Measurements from ENCODE around the gene GLIS1.

The GLIS1 gene

GRCh38 chr1:53638360-53639035 lies 100.5 kb downstream of the GLIS1 start:
- no peak for DNase-seq (ENCODE audit: low read depth)

GRCh38 chr1:53637511-53638359 lies 101.2 kb downstream of the GLIS1 start:
- DNase-seq (ENCODE audit: low read depth) = no peak

DNA sequence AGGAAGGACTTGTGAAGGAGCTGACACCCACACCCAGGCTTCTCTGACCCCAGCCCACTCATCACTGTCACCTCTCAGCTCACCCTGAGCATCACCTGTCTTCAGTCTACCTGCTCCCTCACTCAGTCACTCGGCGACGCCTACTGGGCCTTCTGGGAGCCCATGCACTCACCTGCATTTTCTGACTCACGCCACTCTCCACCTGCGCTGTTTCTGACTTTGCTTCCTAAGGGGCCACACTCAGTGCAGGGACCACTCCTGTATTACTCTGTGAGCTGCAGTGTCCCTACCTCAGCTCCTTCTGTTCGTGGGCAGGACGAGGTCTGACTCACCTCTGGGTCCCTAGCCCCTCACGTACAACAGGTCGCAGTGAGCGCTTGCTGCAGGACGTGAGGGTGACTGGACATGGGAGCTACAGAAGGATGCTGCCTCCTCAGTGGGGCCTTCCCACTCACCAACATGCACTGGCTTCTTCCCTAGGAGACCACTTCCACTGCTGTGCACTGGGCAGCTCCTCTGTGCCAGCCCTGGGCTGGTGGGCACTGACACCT lies 102.3 kb downstream of the GLIS1 start:
- no peak for DNase-seq (ENCODE audit: low read depth)

- no peak for DNase-seq (ENCODE audit: low read depth)
Measured at GRCh38 chr1:53634571-53634979, 104.4 kb downstream of the GLIS1 start.

GRCh38 chr1:53633073-53633704 lies 105.8 kb downstream of the GLIS1 start:
- DNase-seq (ENCODE audit: low read depth) = no peak

GRCh38 chr1:53631622-53632310 lies 107.2 kb downstream of the GLIS1 start:
- no peak for DNase-seq (ENCODE audit: low read depth)

- DNase-seq (ENCODE audit: low read depth) = no peak
Measured at GRCh38 chr1:53629101-53629691, 109.8 kb downstream of the GLIS1 start.

GRCh38 chr1:53628286-53628955 lies 110.5 kb downstream of the GLIS1 start:
- no peak for DNase-seq (ENCODE audit: low read depth)

DNA sequence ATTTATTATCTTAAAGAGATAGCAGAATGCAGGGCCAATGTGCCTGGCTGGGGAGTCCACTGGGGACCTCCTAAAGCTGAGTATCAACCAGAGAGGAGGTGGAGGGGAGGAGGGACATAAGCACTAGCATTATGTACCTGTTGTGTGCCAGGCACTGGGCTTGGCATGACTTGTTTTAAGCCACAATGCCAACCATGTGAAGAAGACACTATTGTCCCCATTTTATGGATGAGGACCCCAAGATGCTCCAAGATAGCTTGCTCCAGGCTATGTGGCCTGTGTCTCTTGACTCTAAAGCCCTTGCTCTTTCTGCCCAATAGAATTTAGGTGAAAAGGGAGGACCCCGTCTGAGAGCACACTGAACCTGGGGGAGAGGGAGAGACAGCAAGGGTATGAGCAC lies 111.3 kb downstream of the GLIS1 start:
- no peak for DNase-seq (ENCODE audit: low read depth)

DNA sequence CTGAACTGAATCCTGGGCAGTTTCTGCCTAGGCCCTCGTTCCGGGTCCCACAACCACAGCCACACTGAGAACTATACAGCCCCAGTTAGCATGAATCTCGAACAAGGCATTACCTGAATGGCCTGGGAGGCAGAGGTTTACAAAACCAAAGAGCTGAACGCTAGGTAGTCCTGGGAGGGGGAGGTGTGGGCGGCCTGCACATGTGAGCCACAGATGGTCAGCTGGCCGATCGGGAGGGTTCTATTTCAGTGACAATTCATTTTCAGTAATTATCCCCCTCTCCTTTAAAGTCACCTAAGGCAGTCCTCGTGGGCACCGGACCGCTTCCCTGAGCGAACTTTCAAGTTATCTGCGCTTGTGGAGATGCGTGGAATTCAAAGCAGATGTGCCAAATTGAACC lies 111.9 kb downstream of the GLIS1 start:
- no peak for DNase-seq (ENCODE audit: low read depth)

GRCh38 chr1:53626616-53627015 lies 112.3 kb downstream of the GLIS1 start:
- DNase-seq (ENCODE audit: low read depth) = no peak

DNA sequence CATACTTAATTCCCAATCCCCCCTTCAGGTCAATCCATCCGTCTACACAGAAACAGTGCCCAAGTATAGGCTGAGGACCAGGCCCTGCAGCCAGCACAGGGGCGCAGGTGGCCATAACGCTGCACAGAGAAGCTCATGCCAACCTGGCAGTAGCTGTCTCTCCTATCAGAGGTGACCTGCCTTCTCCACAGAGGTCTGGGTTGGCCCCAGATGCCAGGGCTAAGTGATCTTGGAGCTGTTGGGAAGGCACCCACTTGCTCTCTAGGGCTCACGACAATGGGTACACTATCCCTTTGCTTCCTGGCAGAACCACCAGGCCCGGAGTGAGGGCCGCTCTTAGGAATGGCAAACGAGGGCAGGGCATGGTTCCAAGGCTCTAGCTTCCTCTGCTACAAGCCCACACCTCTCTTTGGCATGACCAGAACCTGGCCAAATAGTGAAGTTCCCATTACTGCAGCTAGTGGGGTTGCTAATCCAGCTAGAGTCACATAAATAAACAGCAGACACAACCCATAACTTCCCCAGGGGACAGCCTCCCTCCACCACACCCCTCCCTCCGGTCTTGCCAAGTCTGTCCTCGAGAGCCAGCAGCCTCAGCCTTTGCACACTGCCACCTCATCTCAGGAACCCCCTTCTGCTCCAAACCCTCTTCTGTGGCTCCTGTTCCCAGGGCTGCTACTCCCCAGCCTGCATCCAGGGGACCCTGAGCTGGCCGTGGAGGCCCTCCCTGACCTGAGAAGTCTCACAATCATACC lies 113.0 kb downstream of the GLIS1 start:
- no peak for DNase-seq (ENCODE audit: low read depth)

DNA sequence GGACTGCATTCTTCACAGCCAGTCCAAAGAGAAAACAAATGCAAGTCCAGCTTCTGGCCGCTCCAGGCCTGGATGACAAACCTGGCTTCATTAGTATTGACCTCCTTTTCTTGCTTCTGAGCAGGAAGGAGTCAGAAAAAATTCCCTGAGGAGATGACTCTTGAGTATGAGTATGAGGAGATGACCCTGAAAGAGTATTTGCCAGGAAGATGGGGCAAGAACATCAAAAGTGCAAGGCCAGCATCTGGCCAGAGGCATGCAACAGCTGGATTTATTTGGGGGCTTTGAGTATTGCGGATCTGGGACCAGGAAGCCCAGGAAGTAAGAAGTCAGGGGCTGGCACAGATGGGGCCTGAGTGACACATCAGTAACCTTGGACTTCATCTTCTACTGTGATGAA lies 113.9 kb downstream of the GLIS1 start:
- no peak for DNase-seq (ENCODE audit: low read depth)

- DNase-seq (ENCODE audit: low read depth) = no peak
Measured at GRCh38 chr1:53622531-53622930, 116.4 kb downstream of the GLIS1 start.

- DNase-seq (ENCODE audit: low read depth) = no peak
Measured at GRCh38 chr1:53621144-53621543, 117.8 kb downstream of the GLIS1 start.

DNA sequence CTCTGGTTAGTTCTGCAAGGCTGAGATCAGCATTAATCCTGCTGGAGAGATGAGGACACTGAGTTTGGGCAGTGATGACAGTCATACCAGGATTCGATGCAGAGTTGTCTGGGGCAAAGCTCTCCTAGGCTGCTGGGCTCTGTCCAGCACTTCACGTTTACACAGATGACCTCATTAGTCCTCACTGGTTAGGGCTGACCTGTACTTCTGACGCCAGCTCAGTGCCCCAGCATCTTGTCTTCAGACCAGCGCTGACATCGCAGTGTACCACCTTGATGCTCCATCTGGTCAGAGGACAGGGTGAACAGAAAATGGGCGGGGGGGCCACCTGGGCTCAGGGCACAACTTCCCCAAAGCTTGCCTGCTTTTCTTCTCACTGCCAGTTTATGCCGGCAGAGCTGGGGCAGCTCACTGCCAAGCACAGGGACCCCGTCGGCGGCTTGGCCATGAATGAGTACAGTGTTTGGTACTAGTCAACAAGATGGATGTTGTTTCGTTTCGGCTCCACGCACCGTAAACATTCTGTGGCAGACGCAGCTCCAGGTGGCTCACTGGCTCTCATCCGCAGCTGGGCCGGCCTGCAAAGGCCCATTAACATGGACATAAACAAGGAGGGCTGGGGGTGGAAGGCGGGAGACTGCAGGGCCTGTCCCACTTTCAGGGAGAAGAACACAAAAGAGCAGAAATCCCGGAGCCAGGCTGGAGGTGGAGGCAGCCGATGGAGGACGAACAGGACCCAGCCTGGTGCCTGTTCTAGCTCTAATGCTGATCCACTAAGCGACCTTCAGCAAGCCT lies 118.7 kb downstream of the GLIS1 start:
- DNase-seq (ENCODE audit: low read depth) = no peak

DNA sequence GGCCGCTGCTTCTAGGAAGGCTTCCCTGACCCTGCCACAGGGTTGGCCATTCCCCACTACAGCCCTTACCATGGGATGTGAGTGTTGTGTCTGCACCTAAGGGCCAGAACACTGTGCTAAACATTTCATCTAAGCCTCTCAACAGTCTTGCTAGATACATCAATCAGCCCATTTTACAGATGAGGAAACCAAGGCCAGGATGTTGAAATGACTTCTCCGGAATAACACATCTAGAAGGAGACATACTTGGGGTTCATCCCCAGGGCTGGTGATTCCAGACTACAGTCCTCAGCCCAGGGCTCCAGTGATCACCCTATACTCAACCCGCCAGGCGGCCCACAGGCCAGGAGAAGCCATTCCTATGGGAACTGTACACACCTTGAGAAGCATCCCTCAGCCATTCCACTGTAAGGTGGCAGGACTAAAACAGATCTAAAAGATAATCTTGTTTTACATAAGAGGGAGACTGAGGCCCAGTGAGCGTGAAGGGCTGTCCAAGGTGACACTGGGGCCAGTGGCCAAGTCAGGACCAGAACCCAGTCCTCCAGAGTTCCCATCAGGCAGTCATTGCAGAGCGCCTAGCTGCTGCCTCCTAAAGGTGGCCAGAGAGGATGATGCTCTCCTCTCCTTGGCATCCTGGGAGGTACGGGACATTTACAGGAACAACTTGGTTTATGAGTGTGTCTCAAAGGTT lies 119.5 kb downstream of the GLIS1 start:
- no peak for DNase-seq (ENCODE audit: low read depth)

- DNase-seq (ENCODE audit: low read depth) = no peak
Measured at GRCh38 chr1:53618500-53619366, 120.2 kb downstream of the GLIS1 start.
